HG03460 (cell line): ENCODE data around the gene ZGPAT.
"Not testable (repeated sequence)": the region's sequence is repeated elsewhere in the genome, so short reads cannot be mapped to it uniquely, and the experiment has no call there.

Experiments
- ATAC-seq: cut with Tn5 transposase; IDR thresholded peaks from one replicate; pipeline ENCODE4 v1.9.1; 2021; ENCODE audit not compliant: unreplicated experiment

ZGPAT gene

GRCh38 chr20:63755933-63756647, 48.3 kb downstream of the ZGPAT start:
- no peak for ATAC-seq

- ATAC-seq = no peak
Measured at GRCh38 chr20:63756648-63756991, 48.8 kb downstream of the ZGPAT start.

GRCh38 chr20:63758152-63758551, 50.3 kb downstream of the ZGPAT start:
- ATAC-seq = no peak

GRCh38 chr20:63759377-63759901, 51.6 kb downstream of the ZGPAT start:
- no peak for ATAC-seq

- no peak for ATAC-seq
Measured at GRCh38 chr20:63765082-63765873, 57.4 kb downstream of the ZGPAT start.

GRCh38 chr20:63765902-63766301, 58.1 kb downstream of the ZGPAT start:
- no peak for ATAC-seq

GRCh38 chr20:63766695-63767426, 59.0 kb downstream of the ZGPAT start:
- ATAC-seq = no peak

GRCh38 chr20:63767456-63767855, 59.6 kb downstream of the ZGPAT start:
- no peak for ATAC-seq

- ATAC-seq = no peak
Measured at GRCh38 chr20:63767886-63768285, 60.0 kb downstream of the ZGPAT start.

GRCh38 chr20:63768591-63769515, 61.0 kb downstream of the ZGPAT start:
- ATAC-seq = no peak

GRCh38 chr20:63769891-63770474, 62.1 kb downstream of the ZGPAT start:
- no peak for ATAC-seq

- ATAC-seq = no peak
Measured at GRCh38 chr20:63771046-63771707, 63.3 kb downstream of the ZGPAT start.

GRCh38 chr20:63772781-63773518, 65.1 kb downstream of the ZGPAT start:
- no peak for ATAC-seq

- no peak for ATAC-seq
Measured at GRCh38 chr20:63773571-63774241, 65.9 kb downstream of the ZGPAT start.

GRCh38 chr20:63774306-63774705, 66.5 kb downstream of the ZGPAT start:
- no peak for ATAC-seq

GRCh38 chr20:63775096-63775978, 67.5 kb downstream of the ZGPAT start:
- no peak for ATAC-seq

- not testable (repeated sequence) for ATAC-seq
Measured at GRCh38 chr20:63776875-63777274, 69.0 kb downstream of the ZGPAT start.
